Measurements from ENCODE around the gene REXO1. TPM values are rescaled to one million over a fixed set of nuclear protein-coding genes. Genes with fewer than 3 reads are reported as not detected.

Gene REXO1
- total and polyA plus RNA-seq, 2 experiments from 2014 or later, result 20.2 to 90.1 TPM

DNA sequence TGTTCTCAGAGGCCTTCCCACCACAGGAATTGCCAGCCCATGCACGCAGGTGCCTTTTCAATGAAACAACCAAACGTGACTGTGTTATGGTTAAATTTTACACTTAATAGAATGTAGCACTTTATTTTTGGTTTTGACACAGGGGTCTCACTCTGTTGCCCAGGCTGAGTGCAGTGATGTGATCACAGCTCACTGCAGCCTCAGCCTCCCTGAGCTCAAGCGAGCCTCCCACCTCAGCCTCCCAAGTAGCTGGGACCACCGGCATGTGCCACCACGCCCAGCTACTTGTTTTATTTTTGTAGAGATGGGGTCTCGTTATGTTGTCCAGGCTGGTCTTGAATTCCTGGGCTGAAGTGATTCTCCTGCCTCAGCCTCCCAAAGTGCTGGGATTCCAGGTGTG, 43.4 kb downstream of the REXO1 start (continued):
- TF ChIP-seq, protein P1, sequence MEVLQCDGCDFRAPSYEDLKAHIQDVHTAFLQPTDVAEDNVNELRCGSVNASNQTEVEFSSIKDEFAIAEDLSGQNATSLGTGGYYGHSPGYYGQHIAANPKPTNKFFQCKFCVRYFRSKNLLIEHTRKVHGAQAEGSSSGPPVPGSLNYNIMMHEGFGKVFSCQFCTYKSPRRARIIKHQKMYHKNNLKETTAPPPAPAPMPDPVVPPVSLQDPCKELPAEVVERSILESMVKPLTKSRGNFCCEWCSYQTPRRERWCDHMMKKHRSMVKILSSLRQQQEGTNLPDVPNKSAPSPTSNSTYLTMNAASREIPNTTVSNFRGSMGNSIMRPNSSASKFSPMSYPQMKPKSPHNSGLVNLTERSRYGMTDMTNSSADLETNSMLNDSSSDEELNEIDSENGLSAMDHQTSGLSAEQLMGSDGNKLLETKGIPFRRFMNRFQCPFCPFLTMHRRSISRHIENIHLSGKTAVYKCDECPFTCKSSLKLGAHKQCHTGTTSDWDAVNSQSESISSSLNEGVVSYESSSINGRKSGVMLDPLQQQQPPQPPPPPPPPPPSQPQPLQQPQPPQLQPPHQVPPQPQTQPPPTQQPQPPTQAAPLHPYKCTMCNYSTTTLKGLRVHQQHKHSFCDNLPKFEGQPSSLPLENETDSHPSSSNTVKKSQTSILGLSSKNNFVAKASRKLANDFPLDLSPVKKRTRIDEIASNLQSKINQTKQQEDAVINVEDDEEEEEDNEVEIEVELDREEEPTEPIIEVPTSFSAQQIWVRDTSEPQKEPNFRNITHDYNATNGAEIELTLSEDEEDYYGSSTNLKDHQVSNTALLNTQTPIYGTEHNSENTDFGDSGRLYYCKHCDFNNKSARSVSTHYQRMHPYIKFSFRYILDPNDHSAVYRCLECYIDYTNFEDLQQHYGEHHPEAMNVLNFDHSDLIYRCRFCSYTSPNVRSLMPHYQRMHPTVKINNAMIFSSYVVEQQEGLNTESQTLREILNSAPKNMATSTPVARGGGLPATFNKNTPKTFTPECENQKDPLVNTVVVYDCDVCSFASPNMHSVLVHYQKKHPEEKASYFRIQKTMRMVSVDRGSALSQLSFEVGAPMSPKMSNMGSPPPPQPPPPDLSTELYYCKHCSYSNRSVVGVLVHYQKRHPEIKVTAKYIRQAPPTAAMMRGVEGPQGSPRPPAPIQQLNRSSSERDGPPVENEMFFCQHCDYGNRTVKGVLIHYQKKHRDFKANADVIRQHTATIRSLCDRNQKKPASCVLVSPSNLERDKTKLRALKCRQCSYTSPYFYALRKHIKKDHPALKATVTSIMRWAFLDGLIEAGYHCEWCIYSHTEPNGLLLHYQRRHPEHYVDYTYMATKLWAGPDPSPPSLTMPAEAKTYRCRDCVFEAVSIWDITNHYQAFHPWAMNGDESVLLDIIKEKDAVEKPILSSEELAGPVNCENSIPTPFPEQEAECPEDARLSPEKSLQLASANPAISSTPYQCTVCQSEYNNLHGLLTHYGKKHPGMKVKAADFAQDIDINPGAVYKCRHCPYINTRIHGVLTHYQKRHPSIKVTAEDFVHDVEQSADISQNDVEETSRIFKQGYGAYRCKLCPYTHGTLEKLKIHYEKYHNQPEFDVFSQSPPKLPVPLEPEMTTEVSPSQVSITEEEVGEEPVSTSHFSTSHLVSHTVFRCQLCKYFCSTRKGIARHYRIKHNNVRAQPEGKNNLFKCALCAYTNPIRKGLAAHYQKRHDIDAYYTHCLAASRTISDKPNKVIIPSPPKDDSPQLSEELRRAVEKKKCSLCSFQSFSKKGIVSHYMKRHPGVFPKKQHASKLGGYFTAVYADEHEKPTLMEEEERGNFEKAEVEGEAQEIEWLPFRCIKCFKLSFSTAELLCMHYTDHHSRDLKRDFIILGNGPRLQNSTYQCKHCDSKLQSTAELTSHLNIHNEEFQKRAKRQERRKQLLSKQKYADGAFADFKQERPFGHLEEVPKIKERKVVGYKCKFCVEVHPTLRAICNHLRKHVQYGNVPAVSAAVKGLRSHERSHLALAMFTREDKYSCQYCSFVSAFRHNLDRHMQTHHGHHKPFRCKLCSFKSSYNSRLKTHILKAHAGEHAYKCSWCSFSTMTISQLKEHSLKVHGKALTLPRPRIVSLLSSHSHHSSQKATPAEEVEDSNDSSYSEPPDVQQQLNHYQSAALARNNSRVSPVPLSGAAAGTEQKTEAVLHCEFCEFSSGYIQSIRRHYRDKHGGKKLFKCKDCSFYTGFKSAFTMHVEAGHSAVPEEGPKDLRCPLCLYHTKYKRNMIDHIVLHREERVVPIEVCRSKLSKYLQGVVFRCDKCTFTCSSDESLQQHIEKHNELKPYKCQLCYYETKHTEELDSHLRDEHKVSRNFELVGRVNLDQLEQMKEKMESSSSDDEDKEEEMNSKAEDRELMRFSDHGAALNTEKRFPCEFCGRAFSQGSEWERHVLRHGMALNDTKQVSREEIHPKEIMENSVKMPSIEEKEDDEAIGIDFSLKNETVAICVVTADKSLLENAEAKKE (CRISPR knock-in tag; IDR thresholded peaks at IDR 0.05), result no peak
- TF ChIP-seq JUNB (IDR thresholded peaks at IDR 0.05; ENCODE audit: unreplicated experiment), result no peak
- TF ChIP-seq EZH2phosphoT487 (IDR thresholded peaks at IDR 0.05; ENCODE audit: unreplicated experiment), result no peak

DNA sequence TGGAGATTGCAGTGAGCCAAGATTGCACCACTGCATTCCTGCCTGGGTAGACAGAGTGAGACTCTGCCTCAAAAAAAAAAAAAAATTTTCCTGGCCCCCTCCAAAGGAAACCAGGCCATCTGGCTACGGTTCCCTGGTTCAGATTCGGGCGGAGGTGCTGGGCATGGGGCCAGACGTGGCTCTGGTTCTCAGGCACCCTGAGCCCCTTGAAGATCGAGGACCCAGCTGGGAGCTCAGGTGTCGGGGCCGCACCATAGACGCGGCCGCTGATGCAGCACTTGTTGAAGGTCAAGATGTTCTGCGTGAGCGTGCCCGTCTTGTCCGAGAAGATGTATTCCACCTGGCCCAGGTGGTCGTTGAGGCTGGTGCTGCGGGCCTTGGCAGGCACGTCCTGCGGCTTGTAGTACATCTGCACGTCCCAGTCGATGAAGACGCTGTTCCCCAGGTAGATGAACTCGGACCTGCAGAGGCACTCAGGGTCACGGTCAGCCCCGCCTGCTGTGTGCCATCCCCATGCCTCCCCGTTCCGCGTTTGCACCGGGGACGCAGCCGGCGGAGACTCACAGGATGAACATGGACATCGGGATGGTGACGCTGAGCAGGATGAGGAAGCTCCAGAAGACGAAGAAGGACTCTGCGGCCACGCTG, 48.5 kb downstream of the REXO1 start:
- Histone ChIP-seq H3F3A (replicated peaks; ENCODE audit: low read depth) (no peaks in the 10 kb centered on the region), H3K9me2 (ENCODE audit: insufficient read depth) (no peaks in the 10 kb centered on the region), H3K4me2 (no peak overlapping the region), H3K79me2 (replicated peaks; ENCODE audit: insufficient read depth) (no peaks in the 10 kb centered on the region), H3K27ac (ENCODE audit: low read depth) (no peak overlapping the region), H2AFZ (no peak overlapping the region), H3K4me3 (no peak overlapping the region), H3K4me1 (ENCODE audit: insufficient read depth) (peaks cover 3% of the 10 kb centered on the region; the same call in 1 of the 2 replicates), H3K36me3 (ENCODE audit: insufficient read depth) (no peaks in the 10 kb centered on the region), H4K20me1 (replicated peaks; ENCODE audit: insufficient read depth) (no peaks in the 10 kb centered on the region), H3K27me3 (ENCODE audit: insufficient read depth) (no peaks in the 10 kb centered on the region)
- Mint-ChIP-seq H3K4me3 (no peak overlapping the region; the same call in 2 of the 3 replicates), H3K27me3 (ENCODE audit: insufficient read depth, low read depth, poor library complexity) (peaks cover 11% of the 10 kb centered on the region), H3K9me3 (no peaks in the 10 kb centered on the region), H3K4me1 (peaks cover 5% of the 10 kb centered on the region; the same call in 2 of the 3 replicates), H3K36me3 (ENCODE audit: low read depth) (no peaks in the 10 kb centered on the region), H3K27ac (no peak overlapping the region)
- ATAC-seq (no peak), DNase-seq (ENCODE audit: low spot score) (no peak)
- TF ChIP-seq, protein P2, sequence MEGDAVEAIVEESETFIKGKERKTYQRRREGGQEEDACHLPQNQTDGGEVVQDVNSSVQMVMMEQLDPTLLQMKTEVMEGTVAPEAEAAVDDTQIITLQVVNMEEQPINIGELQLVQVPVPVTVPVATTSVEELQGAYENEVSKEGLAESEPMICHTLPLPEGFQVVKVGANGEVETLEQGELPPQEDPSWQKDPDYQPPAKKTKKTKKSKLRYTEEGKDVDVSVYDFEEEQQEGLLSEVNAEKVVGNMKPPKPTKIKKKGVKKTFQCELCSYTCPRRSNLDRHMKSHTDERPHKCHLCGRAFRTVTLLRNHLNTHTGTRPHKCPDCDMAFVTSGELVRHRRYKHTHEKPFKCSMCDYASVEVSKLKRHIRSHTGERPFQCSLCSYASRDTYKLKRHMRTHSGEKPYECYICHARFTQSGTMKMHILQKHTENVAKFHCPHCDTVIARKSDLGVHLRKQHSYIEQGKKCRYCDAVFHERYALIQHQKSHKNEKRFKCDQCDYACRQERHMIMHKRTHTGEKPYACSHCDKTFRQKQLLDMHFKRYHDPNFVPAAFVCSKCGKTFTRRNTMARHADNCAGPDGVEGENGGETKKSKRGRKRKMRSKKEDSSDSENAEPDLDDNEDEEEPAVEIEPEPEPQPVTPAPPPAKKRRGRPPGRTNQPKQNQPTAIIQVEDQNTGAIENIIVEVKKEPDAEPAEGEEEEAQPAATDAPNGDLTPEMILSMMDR (conservative IDR thresholded peaks at IDR 0.05; ENCODE audit: low read depth in 2 of 2), result no peak
- TF ChIP-seq POLR2AphosphoS5 (IDR thresholded peaks at IDR 0.05; ENCODE audit: low read depth) (no peak), ZNF114 (CRISPR knock-in tag; IDR thresholded peaks at IDR 0.05) (no peak), JUNB (IDR thresholded peaks at IDR 0.05; ENCODE audit: unreplicated experiment) (no peak), STAT1 (IDR thresholded peaks at IDR 0.05; ENCODE audit: unreplicated experiment) (no peak)
- TF ChIP-seq, protein P3, sequence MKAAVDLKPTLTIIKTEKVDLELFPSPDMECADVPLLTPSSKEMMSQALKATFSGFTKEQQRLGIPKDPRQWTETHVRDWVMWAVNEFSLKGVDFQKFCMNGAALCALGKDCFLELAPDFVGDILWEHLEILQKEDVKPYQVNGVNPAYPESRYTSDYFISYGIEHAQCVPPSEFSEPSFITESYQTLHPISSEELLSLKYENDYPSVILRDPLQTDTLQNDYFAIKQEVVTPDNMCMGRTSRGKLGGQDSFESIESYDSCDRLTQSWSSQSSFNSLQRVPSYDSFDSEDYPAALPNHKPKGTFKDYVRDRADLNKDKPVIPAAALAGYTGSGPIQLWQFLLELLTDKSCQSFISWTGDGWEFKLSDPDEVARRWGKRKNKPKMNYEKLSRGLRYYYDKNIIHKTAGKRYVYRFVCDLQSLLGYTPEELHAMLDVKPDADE (IDR thresholded peaks at IDR 0.05), result no peak
- TF ChIP-seq, protein P4, sequence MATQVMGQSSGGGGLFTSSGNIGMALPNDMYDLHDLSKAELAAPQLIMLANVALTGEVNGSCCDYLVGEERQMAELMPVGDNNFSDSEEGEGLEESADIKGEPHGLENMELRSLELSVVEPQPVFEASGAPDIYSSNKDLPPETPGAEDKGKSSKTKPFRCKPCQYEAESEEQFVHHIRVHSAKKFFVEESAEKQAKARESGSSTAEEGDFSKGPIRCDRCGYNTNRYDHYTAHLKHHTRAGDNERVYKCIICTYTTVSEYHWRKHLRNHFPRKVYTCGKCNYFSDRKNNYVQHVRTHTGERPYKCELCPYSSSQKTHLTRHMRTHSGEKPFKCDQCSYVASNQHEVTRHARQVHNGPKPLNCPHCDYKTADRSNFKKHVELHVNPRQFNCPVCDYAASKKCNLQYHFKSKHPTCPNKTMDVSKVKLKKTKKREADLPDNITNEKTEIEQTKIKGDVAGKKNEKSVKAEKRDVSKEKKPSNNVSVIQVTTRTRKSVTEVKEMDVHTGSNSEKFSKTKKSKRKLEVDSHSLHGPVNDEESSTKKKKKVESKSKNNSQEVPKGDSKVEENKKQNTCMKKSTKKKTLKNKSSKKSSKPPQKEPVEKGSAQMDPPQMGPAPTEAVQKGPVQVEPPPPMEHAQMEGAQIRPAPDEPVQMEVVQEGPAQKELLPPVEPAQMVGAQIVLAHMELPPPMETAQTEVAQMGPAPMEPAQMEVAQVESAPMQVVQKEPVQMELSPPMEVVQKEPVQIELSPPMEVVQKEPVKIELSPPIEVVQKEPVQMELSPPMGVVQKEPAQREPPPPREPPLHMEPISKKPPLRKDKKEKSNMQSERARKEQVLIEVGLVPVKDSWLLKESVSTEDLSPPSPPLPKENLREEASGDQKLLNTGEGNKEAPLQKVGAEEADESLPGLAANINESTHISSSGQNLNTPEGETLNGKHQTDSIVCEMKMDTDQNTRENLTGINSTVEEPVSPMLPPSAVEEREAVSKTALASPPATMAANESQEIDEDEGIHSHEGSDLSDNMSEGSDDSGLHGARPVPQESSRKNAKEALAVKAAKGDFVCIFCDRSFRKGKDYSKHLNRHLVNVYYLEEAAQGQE (IDR thresholded peaks at IDR 0.05; ENCODE audit: unreplicated experiment), result no peak
